HL-60/S4 treated with retinoic acid at 250 ng/mL for 4 days and 3 days (cell line): ENCODE data around the gene NRF1.

Experiments
- in situ Hi-C: fragments of 300-500 bp; cut with MboI; formaldehyde crosslinking; loops from 2 replicates; pipeline ENCODE4 v1.7.0; 2022; ENCODE audit warnings: low sequenced_read_pairs

NRF1 gene

GRCh38 chr7:129724796-129725195, 113.3 kb downstream of the NRF1 start:
- in situ Hi-C loops, result no loop called here

GRCh38 chr7:129728875-129729467, 117.5 kb downstream of the NRF1 start:
- in situ Hi-C loops, result no loop called here

- in situ Hi-C loops, result no loop called here
Observed at GRCh38 chr7:129729511-129729910, 118.0 kb downstream of the NRF1 start.

GRCh38 chr7:129730159-129730558, 118.6 kb downstream of the NRF1 start:
- in situ Hi-C loops, result no loop called here

- in situ Hi-C loops, result no loop called here
Observed at GRCh38 chr7:129734400-129734799, 122.9 kb downstream of the NRF1 start.

- in situ Hi-C loops, result no loop called here
Observed at GRCh38 chr7:129739427-129739826, 127.9 kb downstream of the NRF1 start.

- in situ Hi-C loops, result no loop called here
Observed at GRCh38 chr7:129740574-129741410, 129.3 kb downstream of the NRF1 start.

GRCh38 chr7:129741743-129742213, 130.3 kb downstream of the NRF1 start:
- in situ Hi-C loops, result no loop called here

- in situ Hi-C loops, result no loop called here
Observed at GRCh38 chr7:129742256-129742655, 130.7 kb downstream of the NRF1 start.

- in situ Hi-C loops, result no loop called here
Observed at GRCh38 chr7:129746857-129747529, 135.5 kb downstream of the NRF1 start.

- in situ Hi-C loops, result no loop called here
Observed at GRCh38 chr7:129748356-129749109, 137.0 kb downstream of the NRF1 start.

GRCh38 chr7:129750091-129750490, 138.6 kb downstream of the NRF1 start:
- in situ Hi-C loops, result no loop called here

GRCh38 chr7:129750501-129750900, 139.0 kb downstream of the NRF1 start:
- in situ Hi-C loops, result no loop called here

GRCh38 chr7:129751916-129752315, 140.4 kb downstream of the NRF1 start:
- in situ Hi-C loops, result no loop called here

- in situ Hi-C loops, result no loop called here
Observed at GRCh38 chr7:129752760-129753159, 141.2 kb downstream of the NRF1 start.

GRCh38 chr7:129754406-129754805, 142.9 kb downstream of the NRF1 start:
- in situ Hi-C loops, result no loop called here

GRCh38 chr7:129757991-129758390, 146.5 kb downstream of the NRF1 start:
- in situ Hi-C loops, result no loop called here

GRCh38 chr7:129762387-129762969, 151.0 kb downstream of the NRF1 start:
- in situ Hi-C loops, result no loop called here

GRCh38 chr7:129764247-129765084, 152.9 kb downstream of the NRF1 start:
- in situ Hi-C loops, result no loop called here

- in situ Hi-C loops, result no loop called here
Observed at GRCh38 chr7:129765352-129765751, 153.8 kb downstream of the NRF1 start.
